MM.1S (cell line): ENCODE results near the gene PAFAH1B2.

Experiments used
- DNase-seq: peaks from one replicate; pipeline ENCODE4 v3.0.0-alpha.2; 2015
- H2AFZ ChIP-seq: fragments of 300-600 bp; sonication (generic); 2 replicates; pipeline ENCODE4 v1.6.0; 2016; ENCODE audit warnings: antibody characterized with exemption, low read length
- H3F3A ChIP-seq: fragments of 300-600 bp; sonication (generic); 2 replicates; pipeline ENCODE4 v1.6.1; 2016; ENCODE audit warnings: mild to moderate bottlenecking, antibody characterized with exemption, low read length, moderate library complexity, mixed read lengths; ENCODE audit not compliant: insufficient read depth
- H3K27ac ChIP-seq: fragments of 300-600 bp; sonication (generic); 2 replicates; pipeline ENCODE4 v1.5.1; 2016; ENCODE audit warnings: mild to moderate bottlenecking, low read length
- H3K27me3 ChIP-seq: fragments of 300-600 bp; sonication (generic); replicated peaks from 2 replicates; pipeline ENCODE4 v1.6.0; 2016; ENCODE audit warnings: low read length; ENCODE audit not compliant: insufficient read depth
- H3K36me3 ChIP-seq: fragments of 300-600 bp; sonication (generic); replicated peaks from 2 replicates; pipeline ENCODE4 v1.6.1; 2016; ENCODE audit warnings: mild to moderate bottlenecking, low read length, mixed read lengths; ENCODE audit not compliant: insufficient read depth
- H3K4me1 ChIP-seq: fragments of 300-600 bp; sonication (generic); 2 replicates; pipeline ENCODE4 v1.6.1; 2016; ENCODE audit warnings: low read length, mixed read lengths
- H3K4me2 ChIP-seq: fragments of 300-600 bp; sonication (generic); 2 replicates; pipeline ENCODE4 v1.6.0; 2016; ENCODE audit warnings: low read depth, low read length
- H3K4me3 ChIP-seq: fragments of 300-600 bp; sonication (generic); 2 replicates; pipeline ENCODE4 v1.5.1; 2016; ENCODE audit warnings: low read length, mixed read lengths
- H3K79me2 ChIP-seq: fragments of 300-600 bp; sonication (generic); 2 replicates; pipeline ENCODE4 v1.6.1; 2016; ENCODE audit warnings: mixed run types, low read length, mixed read lengths
- H3K9ac ChIP-seq: fragments of 300-600 bp; sonication (generic); 2 replicates; pipeline ENCODE4 v1.6.1; 2016; ENCODE audit warnings: low read length, mixed read lengths
- H3K9me2 ChIP-seq: fragments of 300-600 bp; sonication (generic); replicated peaks from 2 replicates; pipeline ENCODE4 v1.6.1; 2016; ENCODE audit warnings: mild to moderate bottlenecking, low read length, mixed read lengths; ENCODE audit not compliant: insufficient read depth
- H3K9me3 ChIP-seq: fragments of 300-600 bp; sonication (generic); replicated peaks from 2 replicates; pipeline ENCODE4 v1.6.1; 2016; ENCODE audit warnings: mild to moderate bottlenecking, low read length, mixed read lengths; ENCODE audit not compliant: insufficient read depth
- H4K20me1 ChIP-seq: fragments of 300-600 bp; sonication (generic); 2 replicates; pipeline ENCODE4 v1.6.1; 2016; ENCODE audit warnings: mild to moderate bottlenecking, low read length, moderate library complexity, mixed read lengths; ENCODE audit not compliant: insufficient read depth
- CTCF ChIP-seq: fragments of 300-600 bp; sonication (generic); IDR thresholded peaks from 2 replicates; pipeline ENCODE4 v1.5.1; 2016; ENCODE audit warnings: antibody characterized with exemption, low read length, mixed read lengths
- EZH2 ChIP-seq: fragments of 300-600 bp; sonication (generic); optimal IDR thresholded peaks from 2 replicates; pipeline ENCODE3; 2017; ENCODE audit warnings: low read depth, mild to moderate bottlenecking, antibody characterized with exemption, low read length, mixed read lengths
- EZH2phosphoT487 ChIP-seq: fragments of 300-600 bp; sonication (generic); IDR thresholded peaks from 2 replicates; pipeline ENCODE4 v1.6.1; 2018; ENCODE audit warnings: antibody characterized with exemption, low read length

Gene PAFAH1B2

GRCh38 chr11:117202386-117203068, 58.4 kb downstream of the PAFAH1B2 start:
- Histone ChIP-seq H3K27ac (no peak overlapping the region), H3K4me3 (no peak overlapping the region), H3K4me2 (no peak overlapping the region), H3F3A (no peaks in the 10 kb centered on the region), H4K20me1 (no peaks in the 10 kb centered on the region), H2AFZ (no peak overlapping the region), H3K9ac (no peak overlapping the region), H3K36me3 (no peaks in the 10 kb centered on the region), H3K27me3 (no peaks in the 10 kb centered on the region), H3K4me1 (no peaks in the 10 kb centered on the region), H3K9me3 (no peaks in the 10 kb centered on the region), H3K9me2 (no peaks in the 10 kb centered on the region), H3K79me2 (no peaks in the 10 kb centered on the region)
- TF ChIP-seq EZH2phosphoT487 = no peak
- TF ChIP-seq CTCF = no peak
- TF ChIP-seq EZH2 = no peak
- DNase-seq = no peak

GRCh38 chr11:117203069-117203407, 59.0 kb downstream of the PAFAH1B2 start:
- no peak overlapping the region for H3K4me2 ChIP-seq
- DNase-seq = no peak
- TF ChIP-seq CTCF (no peak), EZH2phosphoT487 (no peak), EZH2 (no peak)
- no peaks in the 10 kb centered on the region for H4K20me1 ChIP-seq
- H3K27ac ChIP-seq = no peak overlapping the region
- H3K4me1 ChIP-seq = no peaks in the 10 kb centered on the region
- no peaks in the 10 kb centered on the region for H3K9me2 ChIP-seq
- no peaks in the 10 kb centered on the region for H3K9me3 ChIP-seq
- no peak overlapping the region for H3K4me3 ChIP-seq
- H3K27me3 ChIP-seq = no peaks in the 10 kb centered on the region
- no peak overlapping the region for H2AFZ ChIP-seq
- no peaks in the 10 kb centered on the region for H3F3A ChIP-seq
- H3K36me3 ChIP-seq = no peaks in the 10 kb centered on the region
- H3K79me2 ChIP-seq = no peaks in the 10 kb centered on the region
- no peak overlapping the region for H3K9ac ChIP-seq

GRCh38 chr11:117204283-117205080, 60.4 kb downstream of the PAFAH1B2 start:
- H3K27ac ChIP-seq = no peak overlapping the region
- no peaks in the 10 kb centered on the region for H3K4me1 ChIP-seq
- H3K9me3 ChIP-seq = no peaks in the 10 kb centered on the region
- H2AFZ ChIP-seq = no peak overlapping the region
- no peaks in the 10 kb centered on the region for H3K27me3 ChIP-seq
- no peak overlapping the region for H3K4me2 ChIP-seq
- H3K36me3 ChIP-seq = no peaks in the 10 kb centered on the region
- H3F3A ChIP-seq = no peaks in the 10 kb centered on the region
- H3K9ac ChIP-seq = no peak overlapping the region
- TF ChIP-seq EZH2phosphoT487 = no peak
- no peak for TF ChIP-seq CTCF
- TF ChIP-seq EZH2 = no peak
- H3K79me2 ChIP-seq = no peaks in the 10 kb centered on the region
- no peak for DNase-seq
- H3K9me2 ChIP-seq = no peaks in the 10 kb centered on the region
- no peaks in the 10 kb centered on the region for H4K20me1 ChIP-seq
- H3K4me3 ChIP-seq = no peak overlapping the region
